SK-N-SH (cell line): ENCODE results near the gene PROM2.

Source experiments
- CTCF ChIP-seq: fragments of 200-600 bp; sonication (generic); IDR thresholded peaks from 2 replicates; pipeline ENCODE4 v1.6.1; 2017; ENCODE audit warnings: antibody characterized with exemption, mild to moderate bottlenecking, moderate library complexity
- FOSL2 ChIP-seq: IDR thresholded peaks from 2 replicates; pipeline ENCODE4 v1.4.0; 2012; ENCODE audit warnings: low read depth, mild to moderate bottlenecking, moderate library complexity, borderline replicate concordance
- FOXM1 ChIP-seq: IDR thresholded peaks from 2 replicates; pipeline ENCODE4 v1.4.0; 2012; ENCODE audit warnings: low read depth, mild to moderate bottlenecking
- RCOR1 ChIP-seq: fragments of 150-350 bp; IDR thresholded peaks from 2 replicates; pipeline ENCODE4 v1.6.1; 2017; ENCODE audit warnings: antibody characterized with exemption, low read length

- TF ChIP-seq CTCF (no peak), RCOR1 (no peak), FOSL2 (no peak), FOXM1 (no peak)
These were observed 31.3 kb downstream of the PROM2 start for GRCh38 chr2:95305380-95306061.
